RKO (cell line): ENCODE data around the gene ZNF341.
"Not testable (repeated sequence)": the region's sequence is repeated elsewhere in the genome, so short reads cannot be mapped to it uniquely, and the experiment has no call there.

ENCODE experiments used
- DNase-seq: peaks from one replicate; pipeline ENCODE4 v3.0.0-alpha.2; 2016; ENCODE audit warnings: low spot score

ZNF341 gene

GRCh38 chr20:33770005-33770404, 38.2 kb downstream of the ZNF341 start:
- DNase-seq = no peak

DNA sequence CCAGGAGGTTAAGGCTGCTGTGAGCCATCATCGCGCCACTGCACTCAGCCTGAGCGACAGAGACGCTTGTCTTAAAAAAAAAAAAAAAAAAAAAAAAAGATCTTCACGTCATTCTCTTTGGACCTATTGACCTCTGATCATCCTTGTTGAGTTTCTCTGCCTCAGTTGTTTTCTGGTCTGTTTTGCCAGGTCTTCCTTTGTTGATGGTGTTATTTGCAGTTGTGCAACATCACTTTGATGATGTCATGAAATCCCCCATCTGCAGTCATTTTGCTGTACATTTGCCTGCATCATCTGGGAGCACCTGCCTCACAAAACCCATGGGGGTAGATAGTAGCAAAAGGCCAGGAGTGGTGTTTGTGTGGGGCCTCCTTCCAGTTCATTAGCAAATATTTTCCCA, 40.1 kb downstream of the ZNF341 start:
- DNase-seq = no peak

GRCh38 chr20:33772439-33772838, 40.6 kb downstream of the ZNF341 start:
- no peak for DNase-seq

DNA sequence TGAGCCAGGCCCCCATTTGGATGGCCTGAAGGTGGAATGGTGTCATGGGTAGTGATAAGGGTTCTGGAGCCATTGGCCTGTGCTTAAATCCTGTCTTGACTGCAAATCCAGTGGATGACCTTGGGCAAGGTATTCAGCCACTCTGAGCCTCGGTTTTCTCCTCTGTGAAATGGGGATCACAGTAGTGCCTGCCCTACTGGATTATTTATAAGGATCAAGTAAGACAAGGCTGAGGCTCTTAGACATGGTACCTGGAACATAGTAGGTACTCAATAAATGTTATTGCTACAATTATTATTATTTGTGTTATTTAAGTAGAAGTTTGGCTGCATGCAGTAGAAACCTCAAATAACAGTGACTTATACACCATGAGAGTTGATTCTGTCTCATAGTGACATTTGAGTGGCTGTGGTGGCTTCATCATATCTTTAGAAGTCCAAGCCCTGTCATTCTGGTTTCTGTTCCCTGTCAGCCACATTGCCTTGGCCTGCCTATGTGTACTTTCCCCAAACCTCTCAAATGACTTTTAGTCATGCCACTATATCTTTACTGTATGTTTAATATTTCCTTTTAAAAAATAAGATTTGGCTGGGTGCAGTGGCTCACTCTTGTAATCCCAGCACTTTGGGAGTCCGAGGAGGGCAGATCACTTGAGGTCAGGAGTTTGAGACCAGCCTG, 41.8 kb downstream of the ZNF341 start:
- no peak for DNase-seq

- no peak for DNase-seq
Observed at GRCh38 chr20:33777816-33778215, 46.0 kb downstream of the ZNF341 start.

GRCh38 chr20:33781133-33781532, 49.3 kb downstream of the ZNF341 start:
- DNase-seq = no peak

- DNase-seq = no peak
Observed at GRCh38 chr20:33781945-33782344, 50.1 kb downstream of the ZNF341 start.

DNA sequence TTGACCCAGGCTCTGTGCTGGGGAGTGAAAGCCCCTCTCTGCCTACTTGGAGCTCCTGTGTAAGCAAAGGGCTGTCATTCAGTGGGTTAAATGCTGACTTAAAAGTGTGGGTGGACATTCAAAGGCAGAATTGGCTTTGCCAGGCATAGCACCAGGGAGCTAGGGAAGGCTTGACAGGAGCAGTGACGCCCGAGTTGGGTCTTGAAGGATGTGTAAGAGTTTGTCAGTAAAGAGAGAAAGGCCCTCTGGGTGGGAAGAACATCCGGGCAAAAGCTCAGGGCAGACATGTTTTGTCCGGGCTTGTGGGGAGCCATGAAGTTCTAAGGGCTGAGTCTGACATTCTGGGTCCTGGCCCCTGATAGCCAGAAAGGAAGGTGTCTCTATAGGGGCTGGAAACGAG, 51.5 kb downstream of the ZNF341 start:
- no peak for DNase-seq

- DNase-seq = no peak
Observed at GRCh38 chr20:33783818-33784217, 52.0 kb downstream of the ZNF341 start.

GRCh38 chr20:33784225-33784624, 52.4 kb downstream of the ZNF341 start:
- DNase-seq = no peak

DNA sequence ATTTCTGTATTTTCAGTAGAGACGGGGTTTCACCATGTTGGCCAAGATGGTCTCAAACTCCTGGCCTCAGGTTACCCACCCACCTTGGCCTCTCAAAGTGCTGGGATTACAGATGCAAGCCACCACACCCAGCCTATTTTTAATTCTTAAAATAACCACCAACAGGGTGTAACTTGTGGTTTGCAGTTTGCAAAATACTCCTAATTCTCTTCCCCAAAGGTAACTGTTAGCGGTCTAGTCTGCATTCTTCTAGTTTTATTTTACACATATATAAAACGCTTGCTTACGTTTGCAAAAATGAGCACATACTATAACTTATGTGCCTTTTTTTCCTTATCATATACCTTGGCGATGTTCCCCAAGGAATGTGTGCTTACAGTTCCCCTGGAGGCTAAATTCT, 53.7 kb downstream of the ZNF341 start:
- DNase-seq = no peak

GRCh38 chr20:33787253-33787891, 55.6 kb downstream of the ZNF341 start:
- DNase-seq = no peak

DNA sequence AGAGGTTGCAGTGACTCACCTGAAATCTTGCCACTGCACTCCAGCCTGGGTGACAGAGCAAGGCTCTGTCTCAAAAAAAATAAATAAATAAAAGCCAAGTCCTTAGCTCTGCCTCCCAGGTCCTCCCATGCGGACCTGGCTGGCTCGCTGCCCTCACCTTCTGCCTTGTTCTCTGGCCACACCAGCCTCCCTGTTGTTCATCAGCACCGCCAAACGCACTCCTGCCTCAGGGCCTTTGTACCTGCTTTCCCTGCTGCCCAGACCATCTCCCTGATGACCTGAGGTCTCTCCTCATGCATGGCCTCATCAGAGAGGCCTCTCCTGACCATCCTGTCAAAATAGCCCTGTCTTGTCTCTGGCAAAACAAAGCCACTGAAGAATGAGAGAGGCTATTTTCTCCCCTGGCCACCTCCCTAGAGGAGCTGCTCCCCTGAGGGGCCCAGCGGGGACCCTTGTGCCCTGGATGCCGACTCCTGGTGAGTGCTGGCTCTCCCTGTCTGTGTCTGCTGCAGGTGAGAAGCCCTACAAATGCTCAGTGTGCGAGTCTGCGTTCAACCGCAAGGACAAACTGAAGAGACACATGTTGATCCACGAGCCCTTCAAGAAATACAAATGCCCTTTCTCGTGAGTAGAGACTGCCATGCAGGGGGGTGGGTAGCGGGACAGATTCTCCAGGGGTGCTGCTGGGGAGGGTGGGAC, 56.7 kb downstream of the ZNF341 start:
- DNase-seq = no peak

GRCh38 chr20:33789109-33789857, 57.5 kb downstream of the ZNF341 start:
- DNase-seq = peak; percentile 92

DNA sequence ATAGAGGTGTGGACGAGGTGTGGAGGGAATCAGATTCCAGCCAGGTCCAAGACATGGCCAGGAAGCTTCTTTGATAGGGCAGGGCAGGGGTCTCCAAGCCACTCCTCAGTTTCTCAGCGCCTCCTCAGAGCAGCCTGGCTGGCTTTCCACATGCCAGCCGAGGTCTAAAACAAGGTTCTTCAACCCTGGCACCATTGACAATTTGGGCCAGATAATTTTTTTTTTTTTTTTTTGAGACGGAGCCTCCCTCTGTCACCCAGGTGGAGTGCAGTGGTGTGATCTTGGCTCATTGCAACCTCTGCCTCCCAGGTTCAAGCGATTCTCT, 58.0 kb downstream of the ZNF341 start:
- no peak for DNase-seq

GRCh38 chr20:33790566-33790965, 58.8 kb downstream of the ZNF341 start:
- DNase-seq = no peak

GRCh38 chr20:33791021-33791420, 59.2 kb downstream of the ZNF341 start:
- DNase-seq = no peak

GRCh38 chr20:33791540-33791939, 59.7 kb downstream of the ZNF341 start:
- DNase-seq = no peak

GRCh38 chr20:33791959-33792597, 60.3 kb downstream of the ZNF341 start:
- DNase-seq = peak; percentile 89

DNA sequence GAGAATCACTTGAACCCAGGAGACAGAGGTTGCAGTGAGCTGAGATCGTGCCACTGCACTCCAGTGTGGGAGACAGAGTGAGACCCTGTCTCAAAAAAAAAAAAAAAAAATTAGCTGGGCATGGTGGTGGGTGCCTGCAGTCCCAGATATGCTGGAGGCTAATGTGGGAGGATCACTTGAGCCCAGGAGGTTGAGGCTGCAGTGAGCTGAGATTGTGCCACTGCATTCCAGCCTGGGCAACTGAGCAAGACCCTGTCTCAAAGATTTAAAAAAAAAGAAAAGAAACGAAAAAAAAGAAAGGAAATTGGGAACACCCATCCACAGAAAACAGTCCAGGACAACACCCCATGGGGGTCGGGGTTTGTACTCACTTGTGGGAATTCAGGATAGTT, 60.8 kb downstream of the ZNF341 start:
- not testable (repeated sequence) for DNase-seq

DNA sequence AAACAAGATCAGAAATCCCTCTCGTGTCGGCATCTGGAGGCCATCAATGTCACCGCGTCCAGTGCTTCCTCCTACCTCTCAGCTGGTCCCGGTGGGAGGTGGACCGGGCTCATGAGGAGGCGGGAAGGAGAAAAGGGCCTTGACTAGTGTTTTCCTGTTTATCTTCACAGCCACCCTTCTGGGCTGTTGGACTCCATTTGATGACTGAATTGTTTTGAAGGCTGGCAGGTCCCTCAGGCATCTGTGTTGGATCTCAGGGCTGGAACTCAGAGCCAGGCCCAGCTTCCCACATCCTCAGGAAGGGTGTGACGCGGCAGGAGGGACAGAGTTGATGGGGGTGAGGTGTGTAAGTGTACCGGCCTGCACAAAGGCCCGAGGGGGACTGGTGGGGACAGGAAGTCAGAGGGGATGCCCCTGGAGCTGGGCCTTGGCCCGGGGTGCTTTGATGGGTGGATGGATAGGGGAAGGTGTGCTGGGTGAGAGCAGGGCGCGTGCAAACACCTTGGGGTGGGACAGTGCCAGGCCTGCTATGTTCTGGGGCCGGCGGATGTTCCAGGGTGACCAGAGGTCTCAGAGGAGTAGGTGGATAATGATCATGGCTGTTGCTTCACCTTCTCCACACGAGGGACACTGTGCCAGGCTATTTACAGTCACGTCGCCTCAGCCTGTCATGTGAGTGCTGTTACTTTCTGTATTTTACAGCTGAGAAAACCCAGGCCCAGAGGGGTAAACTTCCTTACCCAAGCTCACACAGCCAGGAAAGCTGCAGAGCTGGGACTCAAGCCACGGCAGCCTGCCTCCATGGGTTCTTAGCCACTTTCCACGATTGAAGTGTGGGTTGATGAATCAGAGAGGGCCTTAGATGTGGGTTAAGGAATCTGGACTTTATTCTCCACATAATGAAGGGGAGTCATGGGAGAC, 61.5 kb downstream of the ZNF341 start:
- DNase-seq = no peak
